WTC11 (cell line): ENCODE data around the gene KEAP1. TPM values are rescaled to one million over a fixed set of nuclear protein-coding genes. Genes with fewer than 3 reads are reported as not detected.
A peak's percentile ranks its signal among the peaks of the same experiment; 100 is the strongest.

ENCODE experiments used
- ATAC-seq: fragments of 200-7000 bp; cut with Tn5 transposase; 2 replicates; pipeline ENCODE4 v1.10.0; 2021; ENCODE audit warnings: mild to moderate bottlenecking, moderate library complexity
- CTCF ChIA-PET: fragments of 300-600 bp; sonication (Branson Sonifier 250); formaldehyde crosslinking; loops from one replicate; lab custom pipeline; 2021; ENCODE audit warnings: antibody characterized with exemption; lab: Charles Lee
- POLR2A ChIA-PET: fragments of 350-600 bp; sonication (Branson Sonifier 250); formaldehyde crosslinking; loops from one replicate; lab custom pipeline; 2021; ENCODE audit warnings: antibody characterized with exemption; lab: Charles Lee
- DNase-seq: peaks from one replicate; pipeline ENCODE4 v3.0.0; 2021; ENCODE audit warnings: low spot score
- H3K27ac Mint-ChIP-seq: 2 replicates; pipeline ENCODE4 v1.8.0; 2021; ENCODE audit warnings: mixed read lengths
- H3K27me3 Mint-ChIP-seq: 2 replicates; pipeline ENCODE4 v1.8.0; 2021; ENCODE audit warnings: low read depth, mild to moderate bottlenecking, moderate library complexity, mixed read lengths
- H3K36me3 Mint-ChIP-seq: 2 replicates; pipeline ENCODE4 v1.8.0; 2021; ENCODE audit warnings: mixed read lengths
- H3K4me1 Mint-ChIP-seq: 2 replicates; pipeline ENCODE4 v1.8.0; 2022; ENCODE audit warnings: mixed read lengths
- H3K4me3 Mint-ChIP-seq: 2 replicates; pipeline ENCODE4 v1.8.0; 2021; ENCODE audit warnings: mild to moderate bottlenecking, moderate library complexity, mixed read lengths
- H3K9me3 Mint-ChIP-seq: 2 replicates; pipeline ENCODE4 v1.8.0; 2021; ENCODE audit warnings: mixed read lengths
- CREM ChIP-seq: sonication (generic); formaldehyde crosslinking; IDR thresholded peaks from 2 replicates; pipeline ENCODE4 v1.8.1; 2022; ENCODE audit warnings: mild to moderate bottlenecking, missing genetic modification reagents, moderate library complexity
- EMX1 ChIP-seq: fragments of 250-450 bp; sonication (Bioruptor Pico); IDR thresholded peaks from 2 replicates; pipeline ENCODE4 v1.8.0; 2021; ENCODE audit warnings: mild to moderate bottlenecking
- FOXK1 ChIP-seq: sonication (generic); formaldehyde crosslinking; IDR thresholded peaks from 2 replicates; pipeline ENCODE4 v1.8.0; 2022; ENCODE audit warnings: mild to moderate bottlenecking, moderate library complexity, missing genetic modification reagents
- GTF2I ChIP-seq: fragments of 250-450 bp; sonication (Bioruptor Pico); conservative IDR thresholded peaks from 2 replicates; pipeline ENCODE4 v1.4.0; 2021; ENCODE audit warnings: mild to moderate bottlenecking
- KAT7 ChIP-seq: sonication (generic); formaldehyde crosslinking; IDR thresholded peaks from 2 replicates; pipeline ENCODE4 v1.8.1; 2023; ENCODE audit warnings: missing genetic modification reagents, mild to moderate bottlenecking, borderline replicate concordance
- NR3C1 ChIP-seq: sonication (generic); formaldehyde crosslinking; conservative IDR thresholded peaks from 2 replicates; pipeline ENCODE4 v1.8.1; 2023; ENCODE audit warnings: low read depth, mild to moderate bottlenecking, missing genetic modification reagents
- SOX15 ChIP-seq: fragments of 250-450 bp; sonication (Bioruptor Pico); IDR thresholded peaks from 2 replicates; pipeline ENCODE4 v1.9.0; 2021; ENCODE audit warnings: mild to moderate bottlenecking
- SP1 ChIP-seq: sonication (generic); formaldehyde crosslinking; conservative IDR thresholded peaks from 2 replicates; pipeline ENCODE4 v1.8.1; 2022; ENCODE audit warnings: missing genetic modification reagents
- TCF7 ChIP-seq: sonication (generic); formaldehyde crosslinking; IDR thresholded peaks from 2 replicates; pipeline ENCODE4 v1.8.0; 2022; ENCODE audit warnings: mild to moderate bottlenecking, low read depth, missing genetic modification reagents, moderate library complexity
- ZNF263 ChIP-seq: sonication (generic); formaldehyde crosslinking; IDR thresholded peaks from 2 replicates; pipeline ENCODE4 v1.8.1; 2022; ENCODE audit warnings: low read depth, mild to moderate bottlenecking, moderate library complexity, missing genetic modification reagents
- total RNA-seq: library from RNA; stranded (reverse); gene quantifications from 3 replicates; pipeline ENCODE4 v1.2.3, GENCODE V29; 2021
- TF ChIP-seq, protein P1 (sequence below): sonication (generic); formaldehyde crosslinking; IDR thresholded peaks from 2 replicates; pipeline ENCODE4 v1.8.1; 2022; ENCODE audit warnings: mild to moderate bottlenecking, missing genetic modification reagents, moderate library complexity, borderline replicate concordance
- TF ChIP-seq, protein P2 (sequence below): fragments of 250-450 bp; sonication (Bioruptor Pico); IDR thresholded peaks from 2 replicates; pipeline ENCODE4 v1.9.0; 2021; ENCODE audit warnings: moderate library complexity, mild to moderate bottlenecking, inconsistent platforms, borderline replicate concordance
- TF ChIP-seq, protein P3 (sequence below): sonication (generic); formaldehyde crosslinking; IDR thresholded peaks from 2 replicates; pipeline ENCODE4 v1.8.0; 2022; ENCODE audit warnings: mild to moderate bottlenecking, missing genetic modification reagents
- TF ChIP-seq, protein P4 (sequence below): fragments of 250-450 bp; sonication (Bioruptor Pico); IDR thresholded peaks from 2 replicates; pipeline ENCODE4 v1.9.0; 2021; ENCODE audit warnings: mild to moderate bottlenecking
- TF ChIP-seq, protein P5 (sequence below): sonication (generic); formaldehyde crosslinking; IDR thresholded peaks from 2 replicates; pipeline ENCODE4 v1.8.1; 2023; ENCODE audit warnings: mild to moderate bottlenecking, moderate library complexity, missing genetic modification reagents
- TF ChIP-seq, protein P6 (sequence below): fragments of 200-600 bp; IDR thresholded peaks from 2 replicates; pipeline ENCODE4 v1.8.0; 2022; ENCODE audit warnings: antibody characterized with exemption
- TF ChIP-seq, protein P7 (sequence below): sonication (generic); formaldehyde crosslinking; IDR thresholded peaks from 2 replicates; pipeline ENCODE4 v1.8.1; 2022; ENCODE audit warnings: low read depth, missing genetic modification reagents, borderline replicate concordance
- TF ChIP-seq, protein P8 (sequence below): sonication (generic); formaldehyde crosslinking; IDR thresholded peaks from 2 replicates; pipeline ENCODE4 v1.8.0; 2022; ENCODE audit warnings: mild to moderate bottlenecking, missing genetic modification reagents
- TF ChIP-seq, protein P9 (sequence below): sonication (generic); formaldehyde crosslinking; IDR thresholded peaks from 2 replicates; pipeline ENCODE4 v1.8.1; 2023; ENCODE audit warnings: mild to moderate bottlenecking, missing genetic modification reagents, moderate library complexity
- TF ChIP-seq, protein P10 (sequence below): sonication (generic); formaldehyde crosslinking; IDR thresholded peaks from 2 replicates; pipeline ENCODE4 v1.8.0; 2022; ENCODE audit warnings: mild to moderate bottlenecking, missing genetic modification reagents

KEAP1 gene
- total RNA-seq, 1 experiment from 2014 or later: 68.7 TPM

DNA sequence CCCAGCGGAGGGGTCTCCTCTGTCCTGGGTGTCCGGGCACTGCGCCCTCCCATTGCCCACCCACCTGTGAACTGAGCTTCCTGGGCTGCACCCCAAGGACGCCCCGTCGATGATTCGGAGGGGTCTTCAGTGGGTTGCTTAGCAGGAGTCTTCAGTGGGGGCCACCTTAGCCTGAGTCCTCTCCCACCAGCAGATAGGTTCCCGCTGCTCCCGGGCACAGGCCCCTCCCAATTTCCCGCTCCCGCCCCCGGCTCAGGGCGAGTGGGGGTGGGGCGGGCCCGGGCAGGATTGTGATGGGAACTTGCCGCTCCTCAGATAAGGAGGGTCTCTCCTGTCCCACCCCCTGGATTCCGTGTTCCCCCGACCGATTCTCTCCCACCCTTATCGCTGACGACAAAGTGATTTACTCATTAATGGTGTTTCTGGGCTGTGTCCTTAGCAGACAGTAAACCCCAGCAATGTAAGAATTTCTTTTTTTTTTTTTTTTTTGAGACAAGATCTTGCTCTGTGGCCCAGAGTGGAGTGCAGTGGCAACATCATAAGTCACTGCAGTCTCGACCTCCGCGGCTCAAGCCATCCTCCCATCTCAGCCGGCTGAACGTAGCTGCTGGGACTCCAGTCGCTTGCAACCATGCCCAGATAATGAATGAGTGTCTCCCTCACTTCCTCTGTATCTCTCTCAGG, 14.7 kb upstream of the KEAP1 start (continued):
- TF ChIP-seq, protein P1, sequence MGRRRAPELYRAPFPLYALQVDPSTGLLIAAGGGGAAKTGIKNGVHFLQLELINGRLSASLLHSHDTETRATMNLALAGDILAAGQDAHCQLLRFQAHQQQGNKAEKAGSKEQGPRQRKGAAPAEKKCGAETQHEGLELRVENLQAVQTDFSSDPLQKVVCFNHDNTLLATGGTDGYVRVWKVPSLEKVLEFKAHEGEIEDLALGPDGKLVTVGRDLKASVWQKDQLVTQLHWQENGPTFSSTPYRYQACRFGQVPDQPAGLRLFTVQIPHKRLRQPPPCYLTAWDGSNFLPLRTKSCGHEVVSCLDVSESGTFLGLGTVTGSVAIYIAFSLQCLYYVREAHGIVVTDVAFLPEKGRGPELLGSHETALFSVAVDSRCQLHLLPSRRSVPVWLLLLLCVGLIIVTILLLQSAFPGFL (CRISPR knock-in tag): no peak
- TF ChIP-seq, protein P2, sequence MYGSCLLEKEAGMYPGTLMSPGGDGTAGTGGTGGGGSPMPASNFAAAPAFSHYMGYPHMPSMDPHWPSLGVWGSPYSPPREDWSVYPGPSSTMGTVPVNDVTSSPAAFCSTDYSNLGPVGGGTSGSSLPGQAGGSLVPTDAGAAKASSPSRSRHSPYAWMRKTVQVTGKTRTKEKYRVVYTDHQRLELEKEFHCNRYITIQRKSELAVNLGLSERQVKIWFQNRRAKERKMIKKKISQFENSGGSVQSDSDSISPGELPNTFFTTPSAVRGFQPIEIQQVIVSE: no peak
- TF ChIP-seq CREM (CRISPR knock-in tag): no peak
- TF ChIP-seq EMX1 (CRISPR knock-in tag): no peak
- TF ChIP-seq, protein P3, sequence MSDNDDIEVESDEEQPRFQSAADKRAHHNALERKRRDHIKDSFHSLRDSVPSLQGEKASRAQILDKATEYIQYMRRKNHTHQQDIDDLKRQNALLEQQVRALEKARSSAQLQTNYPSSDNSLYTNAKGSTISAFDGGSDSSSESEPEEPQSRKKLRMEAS (CRISPR knock-in tag): 0 out of 2 replicates have a peak, but pooled peaks have one; percentile 4
- TF ChIP-seq, protein P4, sequence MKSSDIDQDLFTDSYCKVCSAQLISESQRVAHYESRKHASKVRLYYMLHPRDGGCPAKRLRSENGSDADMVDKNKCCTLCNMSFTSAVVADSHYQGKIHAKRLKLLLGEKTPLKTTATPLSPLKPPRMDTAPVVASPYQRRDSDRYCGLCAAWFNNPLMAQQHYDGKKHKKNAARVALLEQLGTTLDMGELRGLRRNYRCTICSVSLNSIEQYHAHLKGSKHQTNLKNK (CRISPR knock-in tag): no peak
- TF ChIP-seq SOX15 (CRISPR knock-in tag): no peak
- TF ChIP-seq, protein P5, sequence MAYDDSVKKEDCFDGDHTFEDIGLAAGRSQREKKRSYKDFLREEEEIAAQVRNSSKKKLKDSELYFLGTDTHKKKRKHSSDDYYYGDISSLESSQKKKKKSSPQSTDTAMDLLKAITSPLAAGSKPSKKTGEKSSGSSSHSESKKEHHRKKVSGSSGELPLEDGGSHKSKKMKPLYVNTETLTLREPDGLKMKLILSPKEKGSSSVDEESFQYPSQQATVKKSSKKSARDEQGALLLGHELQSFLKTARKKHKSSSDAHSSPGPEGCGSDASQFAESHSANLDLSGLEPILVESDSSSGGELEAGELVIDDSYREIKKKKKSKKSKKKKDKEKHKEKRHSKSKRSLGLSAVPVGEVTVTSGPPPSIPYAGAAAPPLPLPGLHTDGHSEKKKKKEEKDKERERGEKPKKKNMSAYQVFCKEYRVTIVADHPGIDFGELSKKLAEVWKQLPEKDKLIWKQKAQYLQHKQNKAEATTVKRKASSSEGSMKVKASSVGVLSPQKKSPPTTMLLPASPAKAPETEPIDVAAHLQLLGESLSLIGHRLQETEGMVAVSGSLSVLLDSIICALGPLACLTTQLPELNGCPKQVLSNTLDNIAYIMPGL (CRISPR knock-in tag): no peak
- TF ChIP-seq, protein P6, sequence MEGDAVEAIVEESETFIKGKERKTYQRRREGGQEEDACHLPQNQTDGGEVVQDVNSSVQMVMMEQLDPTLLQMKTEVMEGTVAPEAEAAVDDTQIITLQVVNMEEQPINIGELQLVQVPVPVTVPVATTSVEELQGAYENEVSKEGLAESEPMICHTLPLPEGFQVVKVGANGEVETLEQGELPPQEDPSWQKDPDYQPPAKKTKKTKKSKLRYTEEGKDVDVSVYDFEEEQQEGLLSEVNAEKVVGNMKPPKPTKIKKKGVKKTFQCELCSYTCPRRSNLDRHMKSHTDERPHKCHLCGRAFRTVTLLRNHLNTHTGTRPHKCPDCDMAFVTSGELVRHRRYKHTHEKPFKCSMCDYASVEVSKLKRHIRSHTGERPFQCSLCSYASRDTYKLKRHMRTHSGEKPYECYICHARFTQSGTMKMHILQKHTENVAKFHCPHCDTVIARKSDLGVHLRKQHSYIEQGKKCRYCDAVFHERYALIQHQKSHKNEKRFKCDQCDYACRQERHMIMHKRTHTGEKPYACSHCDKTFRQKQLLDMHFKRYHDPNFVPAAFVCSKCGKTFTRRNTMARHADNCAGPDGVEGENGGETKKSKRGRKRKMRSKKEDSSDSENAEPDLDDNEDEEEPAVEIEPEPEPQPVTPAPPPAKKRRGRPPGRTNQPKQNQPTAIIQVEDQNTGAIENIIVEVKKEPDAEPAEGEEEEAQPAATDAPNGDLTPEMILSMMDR: no peak

DNA sequence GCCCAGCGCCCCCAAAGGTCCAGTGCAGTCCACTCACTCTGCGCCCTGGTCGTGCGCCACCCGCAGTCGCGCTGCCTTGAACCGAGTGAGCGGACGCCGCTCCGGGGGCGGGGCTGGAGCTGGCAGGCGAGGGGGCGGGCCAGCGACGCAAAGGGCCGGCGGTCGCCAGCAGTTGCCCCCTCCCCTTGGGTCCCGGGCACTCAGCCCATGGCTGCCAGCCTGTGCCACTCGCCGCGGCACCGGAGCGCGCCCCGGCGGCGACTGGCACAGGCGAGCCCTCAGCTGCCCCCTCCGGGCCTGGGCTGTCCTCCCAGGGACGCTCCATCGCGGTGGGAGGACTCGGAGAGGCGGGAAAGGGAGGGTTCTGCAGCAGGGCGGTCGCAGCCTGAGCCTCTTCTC, 14.2 kb upstream of the KEAP1 start, which contains the start of gene S1PR5:
Gene S1PR5, minus strand, starts transcription at position 87 of the 399 bp plus-strand sequence. CDS start 2,436 bp downstream, outside the sequence.
- Mint-ChIP-seq H3K4me1 (peaks cover 35% of the 10 kb centered on the region), H3K36me3 (peaks cover 8% of the 10 kb centered on the region; the same call in 1 of the 2 replicates), H3K27ac (no peak within 1 kb of the TSS), H3K9me3 (no peaks in the 10 kb centered on the region), H3K4me3 (peak within 1 kb of the TSS; percentile 80), H3K27me3 (peaks cover 74% of the 10 kb centered on the region)
- POLR2A ChIA-PET: interaction anchor here (0.8 kb wide), 1 partner anchor 178 kb away, joined by 3 read pairs; no protein-coding TSS in a partner anchor
- CTCF ChIA-PET: interaction anchor here (0.6 to 4.4 kb wide), 12 partner anchors 9 to 183 kb away, joined by 3 to 19 read pairs (median 5); partner anchors contain the start of genes ATG4D and QTRT1
- ATAC-seq (peak; percentile 47), DNase-seq (peak; percentile 54)
- TF ChIP-seq KAT7: 0 out of 2 replicates have a peak, but pooled peaks have one; percentile 38
- no peak for TF ChIP-seq TCF7 (CRISPR knock-in tag)
- TF ChIP-seq, protein P7, sequence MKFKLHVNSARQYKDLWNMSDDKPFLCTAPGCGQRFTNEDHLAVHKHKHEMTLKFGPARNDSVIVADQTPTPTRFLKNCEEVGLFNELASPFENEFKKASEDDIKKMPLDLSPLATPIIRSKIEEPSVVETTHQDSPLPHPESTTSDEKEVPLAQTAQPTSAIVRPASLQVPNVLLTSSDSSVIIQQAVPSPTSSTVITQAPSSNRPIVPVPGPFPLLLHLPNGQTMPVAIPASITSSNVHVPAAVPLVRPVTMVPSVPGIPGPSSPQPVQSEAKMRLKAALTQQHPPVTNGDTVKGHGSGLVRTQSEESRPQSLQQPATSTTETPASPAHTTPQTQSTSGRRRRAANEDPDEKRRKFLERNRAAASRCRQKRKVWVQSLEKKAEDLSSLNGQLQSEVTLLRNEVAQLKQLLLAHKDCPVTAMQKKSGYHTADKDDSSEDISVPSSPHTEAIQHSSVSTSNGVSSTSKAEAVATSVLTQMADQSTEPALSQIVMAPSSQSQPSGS (CRISPR knock-in tag): no peak
- peak; percentile 76 for TF ChIP-seq ZNF263 (CRISPR knock-in tag)
- no peak for TF ChIP-seq GTF2I
- 0 out of 2 replicates have a peak, but pooled peaks have one; percentile 35 for TF ChIP-seq SP1 (CRISPR knock-in tag)
- TF ChIP-seq, protein P3 (CRISPR knock-in tag): 0 out of 2 replicates have a peak, but pooled peaks have one; percentile 39
- TF ChIP-seq NR3C1 (CRISPR knock-in tag): no peak
- TF ChIP-seq, protein P8, sequence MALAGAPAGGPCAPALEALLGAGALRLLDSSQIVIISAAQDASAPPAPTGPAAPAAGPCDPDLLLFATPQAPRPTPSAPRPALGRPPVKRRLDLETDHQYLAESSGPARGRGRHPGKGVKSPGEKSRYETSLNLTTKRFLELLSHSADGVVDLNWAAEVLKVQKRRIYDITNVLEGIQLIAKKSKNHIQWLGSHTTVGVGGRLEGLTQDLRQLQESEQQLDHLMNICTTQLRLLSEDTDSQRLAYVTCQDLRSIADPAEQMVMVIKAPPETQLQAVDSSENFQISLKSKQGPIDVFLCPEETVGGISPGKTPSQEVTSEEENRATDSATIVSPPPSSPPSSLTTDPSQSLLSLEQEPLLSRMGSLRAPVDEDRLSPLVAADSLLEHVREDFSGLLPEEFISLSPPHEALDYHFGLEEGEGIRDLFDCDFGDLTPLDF (CRISPR knock-in tag): no peak
- TF ChIP-seq, protein P9, sequence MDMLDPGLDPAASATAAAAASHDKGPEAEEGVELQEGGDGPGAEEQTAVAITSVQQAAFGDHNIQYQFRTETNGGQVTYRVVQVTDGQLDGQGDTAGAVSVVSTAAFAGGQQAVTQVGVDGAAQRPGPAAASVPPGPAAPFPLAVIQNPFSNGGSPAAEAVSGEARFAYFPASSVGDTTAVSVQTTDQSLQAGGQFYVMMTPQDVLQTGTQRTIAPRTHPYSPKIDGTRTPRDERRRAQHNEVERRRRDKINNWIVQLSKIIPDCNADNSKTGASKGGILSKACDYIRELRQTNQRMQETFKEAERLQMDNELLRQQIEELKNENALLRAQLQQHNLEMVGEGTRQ (CRISPR knock-in tag): no peak
- TF ChIP-seq, protein P4 (CRISPR knock-in tag): no peak
- TF ChIP-seq, protein P10, sequence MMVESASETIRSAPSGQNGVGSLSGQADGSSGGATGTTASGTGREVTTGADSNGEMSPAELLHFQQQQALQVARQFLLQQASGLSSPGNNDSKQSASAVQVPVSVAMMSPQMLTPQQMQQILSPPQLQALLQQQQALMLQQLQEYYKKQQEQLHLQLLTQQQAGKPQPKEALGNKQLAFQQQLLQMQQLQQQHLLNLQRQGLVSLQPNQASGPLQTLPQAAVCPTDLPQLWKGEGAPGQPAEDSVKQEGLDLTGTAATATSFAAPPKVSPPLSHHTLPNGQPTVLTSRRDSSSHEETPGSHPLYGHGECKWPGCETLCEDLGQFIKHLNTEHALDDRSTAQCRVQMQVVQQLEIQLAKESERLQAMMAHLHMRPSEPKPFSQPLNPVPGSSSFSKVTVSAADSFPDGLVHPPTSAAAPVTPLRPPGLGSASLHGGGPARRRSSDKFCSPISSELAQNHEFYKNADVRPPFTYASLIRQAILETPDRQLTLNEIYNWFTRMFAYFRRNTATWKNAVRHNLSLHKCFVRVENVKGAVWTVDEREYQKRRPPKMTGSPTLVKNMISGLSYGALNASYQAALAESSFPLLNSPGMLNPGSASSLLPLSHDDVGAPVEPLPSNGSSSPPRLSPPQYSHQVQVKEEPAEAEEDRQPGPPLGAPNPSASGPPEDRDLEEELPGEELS (CRISPR knock-in tag): no peak; the same call in 1 of the 2 replicates
- TF ChIP-seq SOX15 (CRISPR knock-in tag): no peak
- no peak for TF ChIP-seq FOXK1 (CRISPR knock-in tag)
